Ovary (tissue), 3 donors: ENCODE measurements around the gene SLC15A5.

Experiments
- EP300 ChIP-seq: sonication (generic); formaldehyde crosslinking; IDR thresholded peaks from one replicate; pipeline ENCODE4 v1.6.1; 2017; ENCODE audit warnings: antibody characterized with exemption
- POLR2A ChIP-seq: fragments of 450-650 bp; IDR thresholded peaks from one replicate; pipeline ENCODE4 v1.6.1; 2017; ENCODE audit warnings: antibody characterized with exemption, mild to moderate bottlenecking, moderate library complexity
- TF ChIP-seq, protein P1 (sequence below), 3 donors: fragments of 450-650 bp in 2 of 3; fragments of 200-600 bp in 1 of 3; IDR thresholded peaks; one replicate each; pipeline versions ENCODE4 v1.5.1 to v1.8.0; 2016 to 2022; ENCODE audit warnings: antibody characterized with exemption in 3 of 3, mild to moderate bottlenecking in 1 of 3
- donor health status: DM: no; HTN: no; CAD: no.

DNA sequence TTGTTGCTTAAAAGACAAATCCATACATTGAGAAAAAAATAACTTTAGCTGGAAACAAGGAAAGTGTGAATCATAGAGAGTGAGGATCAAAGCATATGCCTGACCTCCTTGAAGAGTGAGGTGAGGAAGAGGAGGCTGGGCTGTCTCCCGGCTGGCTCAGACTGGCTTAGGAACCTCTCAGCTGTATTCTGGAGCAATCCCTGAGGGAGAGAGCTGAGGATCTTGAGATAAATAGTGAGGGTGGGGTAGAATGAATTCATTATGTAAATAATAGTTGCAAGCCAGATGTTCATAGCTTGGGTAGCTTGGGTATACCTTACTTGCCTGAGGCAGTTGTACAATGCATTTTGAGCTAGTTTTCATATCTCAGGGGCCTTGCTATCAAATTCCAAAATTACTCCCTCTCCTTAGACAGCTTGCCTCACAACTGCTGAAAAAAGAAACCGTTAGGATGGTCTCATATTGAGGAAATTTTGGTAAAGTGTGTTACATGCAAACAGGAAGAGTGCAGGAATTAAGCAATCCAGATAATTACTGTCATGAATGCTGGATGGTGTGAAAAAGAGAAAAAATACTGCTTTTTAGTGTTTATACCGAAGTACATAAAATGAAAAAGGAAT lies 30.5 kb upstream of the SLC15A5 start:
- TF ChIP-seq, protein P1, sequence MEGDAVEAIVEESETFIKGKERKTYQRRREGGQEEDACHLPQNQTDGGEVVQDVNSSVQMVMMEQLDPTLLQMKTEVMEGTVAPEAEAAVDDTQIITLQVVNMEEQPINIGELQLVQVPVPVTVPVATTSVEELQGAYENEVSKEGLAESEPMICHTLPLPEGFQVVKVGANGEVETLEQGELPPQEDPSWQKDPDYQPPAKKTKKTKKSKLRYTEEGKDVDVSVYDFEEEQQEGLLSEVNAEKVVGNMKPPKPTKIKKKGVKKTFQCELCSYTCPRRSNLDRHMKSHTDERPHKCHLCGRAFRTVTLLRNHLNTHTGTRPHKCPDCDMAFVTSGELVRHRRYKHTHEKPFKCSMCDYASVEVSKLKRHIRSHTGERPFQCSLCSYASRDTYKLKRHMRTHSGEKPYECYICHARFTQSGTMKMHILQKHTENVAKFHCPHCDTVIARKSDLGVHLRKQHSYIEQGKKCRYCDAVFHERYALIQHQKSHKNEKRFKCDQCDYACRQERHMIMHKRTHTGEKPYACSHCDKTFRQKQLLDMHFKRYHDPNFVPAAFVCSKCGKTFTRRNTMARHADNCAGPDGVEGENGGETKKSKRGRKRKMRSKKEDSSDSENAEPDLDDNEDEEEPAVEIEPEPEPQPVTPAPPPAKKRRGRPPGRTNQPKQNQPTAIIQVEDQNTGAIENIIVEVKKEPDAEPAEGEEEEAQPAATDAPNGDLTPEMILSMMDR (IDR thresholded peaks at IDR 0.05): no peak
- TF ChIP-seq EP300 (no peak), POLR2A (no peak)
